AG04450 (cell line): ENCODE data around the gene CLCN4. TPM values are rescaled to one million over a fixed set of nuclear protein-coding genes. Genes with fewer than 3 reads are reported as not detected.
A peak's percentile ranks its signal among the peaks of the same experiment; 100 is the strongest.

ENCODE experiments used
- CTCF ChIA-PET: fragments of 300-600, 350-600 bp; formaldehyde crosslinking; extraction: SDS; loops from one replicate; lab custom pipeline; 2022; ENCODE audit warnings: antibody characterized with exemption, inconsistent platforms; lab: Charles Lee
- POLR2A ChIA-PET: fragments of 350-600 bp; formaldehyde crosslinking; extraction: SDS; loops from one replicate; lab custom pipeline; 2021; ENCODE audit warnings: antibody characterized with exemption, inconsistent platforms; lab: Yijun Ruan, JAX
- DNase-seq: peaks from one replicate; pipeline ENCODE4 v3.0.0-alpha.2; 2011; ENCODE audit warnings: low read depth, low spot score
- H3K27ac ChIP-seq: one replicate; pipeline ENCODE4 v1.5.1; 2012; ENCODE audit warnings: low read depth, low read length, control low read depth
- H3K27me3 ChIP-seq: one replicate; pipeline ENCODE4 v1.6.0; 2012; ENCODE audit warnings: low read length; ENCODE audit not compliant: control insufficient read depth, insufficient read depth
- H3K4me3 ChIP-seq: 2 replicates; pipeline ENCODE4 v1.5.1; 2011; ENCODE audit warnings: mild to moderate bottlenecking, low read depth, low read length, control low read depth
- H3K9me3 ChIP-seq: 2 replicates; pipeline ENCODE4 v1.5.1; 2012; ENCODE audit warnings: low read length; ENCODE audit not compliant: control insufficient read depth, insufficient read depth
- polyA plus RNA-seq: library from polyadenylated mRNA; depleted of rRNA; stranded (reverse); fragments of >200 nt; gene quantifications from 2 replicates; pipeline ENCODE4 v1.2.3, GENCODE V29; 2011
- TF ChIP-seq, protein P1 (sequence below): IDR thresholded peaks from 2 replicates; pipeline ENCODE4 v1.5.1; 2011; ENCODE audit warnings: low read depth, low read length, control low read depth, inconsistent platforms

Gene CLCN4
- polyA plus RNA-seq, 1 experiment = 1.5 TPM

DNA sequence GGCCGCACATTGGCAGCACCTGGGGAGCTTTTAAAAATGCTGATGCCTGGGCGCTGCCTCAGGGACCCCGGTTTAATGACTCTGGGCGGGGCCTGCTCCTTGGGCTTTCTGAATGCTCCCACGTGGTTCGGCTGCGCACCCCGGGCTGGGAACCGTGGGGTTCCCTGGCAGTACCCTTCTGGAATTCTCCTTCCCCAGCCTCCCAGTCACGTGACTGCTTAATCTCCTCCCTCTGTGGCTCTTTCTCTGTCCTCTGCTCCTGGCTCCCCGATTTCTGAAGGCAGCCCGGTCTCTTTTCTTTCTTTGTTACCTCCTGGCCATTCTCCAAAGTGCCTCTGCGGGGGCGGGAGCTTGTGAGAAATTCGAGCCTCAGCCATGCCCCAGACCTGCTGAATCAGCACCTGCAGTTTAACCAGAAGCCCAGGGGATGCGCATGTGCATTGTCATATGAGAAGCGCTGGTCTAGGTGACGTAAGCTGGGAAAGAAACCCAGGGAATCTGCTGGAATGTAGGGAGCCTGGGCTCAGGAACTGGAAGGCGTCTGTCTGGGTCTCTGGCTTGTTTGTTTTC, 16.6 kb downstream of the CLCN4 start:
- H3K27ac ChIP-seq = peak overlapping the region; percentile 31
- peak; percentile 60 for DNase-seq
- no peak overlapping the region for H3K4me3 ChIP-seq
- no peaks in the 10 kb centered on the region for H3K27me3 ChIP-seq
- TF ChIP-seq, protein P1, sequence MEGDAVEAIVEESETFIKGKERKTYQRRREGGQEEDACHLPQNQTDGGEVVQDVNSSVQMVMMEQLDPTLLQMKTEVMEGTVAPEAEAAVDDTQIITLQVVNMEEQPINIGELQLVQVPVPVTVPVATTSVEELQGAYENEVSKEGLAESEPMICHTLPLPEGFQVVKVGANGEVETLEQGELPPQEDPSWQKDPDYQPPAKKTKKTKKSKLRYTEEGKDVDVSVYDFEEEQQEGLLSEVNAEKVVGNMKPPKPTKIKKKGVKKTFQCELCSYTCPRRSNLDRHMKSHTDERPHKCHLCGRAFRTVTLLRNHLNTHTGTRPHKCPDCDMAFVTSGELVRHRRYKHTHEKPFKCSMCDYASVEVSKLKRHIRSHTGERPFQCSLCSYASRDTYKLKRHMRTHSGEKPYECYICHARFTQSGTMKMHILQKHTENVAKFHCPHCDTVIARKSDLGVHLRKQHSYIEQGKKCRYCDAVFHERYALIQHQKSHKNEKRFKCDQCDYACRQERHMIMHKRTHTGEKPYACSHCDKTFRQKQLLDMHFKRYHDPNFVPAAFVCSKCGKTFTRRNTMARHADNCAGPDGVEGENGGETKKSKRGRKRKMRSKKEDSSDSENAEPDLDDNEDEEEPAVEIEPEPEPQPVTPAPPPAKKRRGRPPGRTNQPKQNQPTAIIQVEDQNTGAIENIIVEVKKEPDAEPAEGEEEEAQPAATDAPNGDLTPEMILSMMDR = no peak
- ChIA-PET POLR2A (no interaction called here), CTCF (interaction anchor here (1.6 kb wide), 1 partner anchor 54 kb away, joined by 6 read pairs; no protein-coding TSS in a partner anchor)
- no peaks in the 10 kb centered on the region for H3K9me3 ChIP-seq

DNA sequence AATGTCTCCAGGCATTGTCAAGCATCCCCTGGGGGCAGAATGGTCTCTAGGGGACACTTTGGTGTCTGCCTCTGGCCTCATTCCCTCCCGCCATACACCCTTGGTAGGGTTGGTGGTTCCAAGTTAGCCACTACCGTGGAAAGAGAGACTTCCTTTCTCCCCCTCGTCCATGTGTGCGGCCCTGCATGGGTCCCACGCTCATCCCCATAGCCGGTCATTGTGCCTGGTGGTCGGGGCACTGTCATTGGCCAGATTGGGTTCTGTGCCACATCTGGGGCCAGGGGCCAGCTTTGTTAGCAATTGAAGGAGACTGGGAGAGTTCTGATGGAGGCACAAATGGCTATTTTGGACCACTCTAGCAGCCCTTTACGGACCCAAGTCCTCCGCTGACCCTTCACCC, 17.3 kb downstream of the CLCN4 start:
- no peaks in the 10 kb centered on the region for H3K27me3 ChIP-seq
- no peak for DNase-seq
- H3K9me3 ChIP-seq = no peaks in the 10 kb centered on the region
- ChIA-PET POLR2A (no interaction called here), CTCF (interaction anchor here (1.6 kb wide), 1 partner anchor 54 kb away, joined by 6 read pairs; no protein-coding TSS in a partner anchor)
- H3K4me3 ChIP-seq = no peak overlapping the region
- peak overlapping the region; percentile 4 for H3K27ac ChIP-seq
- TF ChIP-seq, protein P1 = no peak

DNA sequence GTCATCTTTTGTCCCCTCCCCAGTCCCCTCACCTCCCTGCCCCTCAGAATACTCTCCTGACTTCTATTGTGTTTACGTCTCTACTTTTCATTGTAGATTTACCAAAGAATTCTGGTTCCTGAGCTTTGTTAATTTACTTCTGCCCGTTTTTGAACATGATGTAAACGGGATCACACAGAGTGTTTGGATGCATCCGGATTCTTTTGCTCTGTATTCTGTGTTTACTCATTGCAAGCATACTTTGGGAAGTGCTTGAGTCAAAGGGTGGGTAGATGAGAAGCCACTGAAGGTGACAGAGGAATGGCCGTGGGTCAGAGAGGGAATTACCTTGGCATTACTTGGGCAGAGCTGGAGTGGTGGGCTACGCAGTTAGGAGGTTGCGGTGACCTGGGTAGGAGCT, 18.0 kb downstream of the CLCN4 start:
- CTCF ChIA-PET = interaction anchor here (1.6 kb wide), 1 partner anchor 55 kb away, joined by 6 read pairs; no protein-coding TSS in a partner anchor
- DNase-seq = no peak
- Histone ChIP-seq H3K9me3 (no peaks in the 10 kb centered on the region), H3K27ac (peak overlapping the region; percentile 85), H3K4me3 (no peak overlapping the region), H3K27me3 (no peaks in the 10 kb centered on the region)
- TF ChIP-seq, protein P1 = no peak
- POLR2A ChIA-PET = no interaction called here

DNA sequence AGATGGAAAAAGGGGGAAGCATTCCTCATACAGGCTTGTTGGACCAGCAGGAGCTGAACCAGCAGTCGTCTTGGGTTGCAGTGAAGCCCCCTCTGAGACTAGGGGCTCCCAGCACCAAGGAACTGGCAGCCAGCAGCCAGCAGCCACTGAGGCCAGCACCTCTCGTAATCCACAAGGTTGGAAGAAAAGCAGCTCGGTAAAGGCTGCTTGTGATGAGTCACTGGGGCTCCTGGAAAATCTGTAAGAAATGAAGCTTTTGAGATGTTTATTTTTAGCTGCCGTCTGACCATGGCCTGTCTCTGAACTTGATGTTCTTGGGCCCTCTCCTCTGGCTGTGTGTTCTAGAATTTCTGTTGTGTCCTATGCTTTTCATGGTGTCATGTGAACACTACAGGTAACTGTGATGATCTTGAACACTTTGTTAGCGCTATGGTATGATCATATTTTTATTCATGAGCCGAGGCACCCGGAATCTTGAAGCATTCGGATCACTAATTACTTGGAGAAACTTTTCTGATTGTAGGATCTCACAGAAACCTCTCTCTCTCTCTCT, 18.6 kb downstream of the CLCN4 start:
- no peak for DNase-seq
- peak overlapping the region; percentile 85 for H3K27ac ChIP-seq
- TF ChIP-seq, protein P1 = no peak
- H3K9me3 ChIP-seq = no peaks in the 10 kb centered on the region
- CTCF ChIA-PET = interaction anchor here (0.6 to 1.6 kb wide), 2 partner anchors 56 to 161 kb away, joined by 3 to 6 read pairs; no protein-coding TSS in a partner anchor
- POLR2A ChIA-PET = interaction anchor here (0.7 kb wide), 1 partner anchor 153 kb away, joined by 3 read pairs; no protein-coding TSS in a partner anchor
- no peak overlapping the region for H3K4me3 ChIP-seq
- H3K27me3 ChIP-seq = no peaks in the 10 kb centered on the region
